Stimulated activated CD8-positive, alpha-beta memory T cell treated with anti-CD3 and anti-CD28 coated beads, Interleukin-2, amount 100 ng/mL, for 48 hours (primary cell): Measurements from ENCODE around the gene C1QTNF1.
"Not testable (repeated sequence)": the region's sequence is repeated elsewhere in the genome, so short reads cannot be mapped to it uniquely, and the experiment has no call there.

Source experiments
- DNase-seq, 2 donors: peaks; one replicate each; pipeline ENCODE4 v3.0.0-alpha.2; 2020; ENCODE audit warnings: low read depth in 2 of 2

C1QTNF1 gene

GRCh38 chr17:79023180-79023705 lies 726 bp upstream of the C1QTNF1 start:
- DNase-seq = no peak

DNA sequence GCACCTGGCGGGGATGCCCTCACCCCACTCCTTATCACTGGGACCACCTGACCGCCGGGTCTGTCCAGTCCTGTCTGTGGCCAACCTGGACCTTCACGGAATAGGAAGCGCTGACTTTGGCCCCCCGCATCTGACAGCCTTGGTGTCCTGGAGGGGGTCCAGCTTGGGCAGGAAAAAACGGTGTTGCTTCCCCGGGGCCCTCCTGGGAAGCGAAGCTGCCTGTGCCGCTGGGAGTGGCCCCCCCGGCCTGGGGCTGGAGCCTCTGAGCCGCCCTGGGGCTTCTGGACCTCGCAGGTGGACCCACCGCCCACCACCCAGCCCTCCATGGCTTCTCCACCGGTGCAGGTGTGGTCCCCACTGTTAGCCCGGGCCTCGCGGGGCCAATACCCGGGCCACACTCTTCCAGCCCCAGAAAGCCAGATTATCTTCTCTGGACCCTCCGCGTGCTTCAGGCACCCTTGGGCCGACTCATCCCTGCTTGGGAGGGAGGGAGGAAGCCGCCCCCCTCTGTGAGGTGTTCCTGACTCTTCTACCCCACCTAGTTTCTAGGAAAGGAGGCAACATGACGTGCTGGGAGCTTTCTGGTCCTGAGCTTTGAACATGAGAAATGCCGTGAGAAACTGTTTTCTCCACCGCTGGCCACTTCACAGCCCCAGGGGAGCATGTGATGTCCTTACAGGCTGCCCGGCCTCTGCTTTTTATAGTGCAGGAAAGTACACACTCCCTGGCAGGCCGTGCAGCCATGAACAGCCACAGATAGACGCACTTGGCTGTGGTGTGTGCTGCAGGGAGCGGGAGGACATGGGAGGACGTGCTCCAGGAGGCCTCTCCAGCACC lies 1.1 kb downstream of the C1QTNF1 start:
- DNase-seq = no peak

GRCh38 chr17:79026376-79027273 lies 2.7 kb downstream of the C1QTNF1 start:
- DNase-seq = no peak

GRCh38 chr17:79027274-79027924 lies 3.4 kb downstream of the C1QTNF1 start:
- no peak for DNase-seq

- no peak for DNase-seq
These were observed 4.0 kb downstream of the C1QTNF1 start for GRCh38 chr17:79027925-79028491.

GRCh38 chr17:79028496-79029326 lies 4.7 kb downstream of the C1QTNF1 start:
- no peak for DNase-seq

DNA sequence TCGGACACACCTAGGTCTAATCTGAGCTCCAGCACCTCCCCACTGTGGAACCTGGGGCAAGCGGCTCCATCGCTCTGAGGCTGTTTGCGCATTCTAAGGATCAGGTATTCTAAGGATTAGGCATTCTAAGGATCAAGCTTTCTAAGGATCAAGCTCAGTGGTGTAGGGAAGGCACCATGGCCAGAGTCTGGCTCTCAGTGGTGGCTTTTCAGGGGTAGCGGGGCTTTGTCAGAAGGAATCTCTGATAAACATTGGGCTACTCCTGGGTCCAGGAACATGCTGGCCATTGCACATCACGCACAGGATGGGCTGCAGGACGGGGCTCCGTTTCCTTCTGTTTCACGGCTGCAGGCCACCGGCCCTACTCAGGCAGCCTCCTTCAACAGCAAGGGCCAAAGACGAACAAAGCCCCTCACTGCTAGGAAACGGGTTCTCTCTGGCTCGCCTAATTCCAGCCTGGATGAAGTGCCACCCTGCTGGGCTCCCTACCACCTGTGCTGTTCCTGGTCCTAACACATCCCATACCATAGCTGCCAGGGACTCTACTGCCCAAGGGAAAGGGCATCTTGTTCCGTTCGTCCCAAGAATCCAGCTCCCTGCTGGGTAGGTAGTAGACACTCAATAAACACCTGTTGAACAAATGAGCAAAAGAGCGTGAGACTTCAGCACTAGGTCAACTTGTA lies 5.5 kb downstream of the C1QTNF1 start:
- no peak for DNase-seq

DNA sequence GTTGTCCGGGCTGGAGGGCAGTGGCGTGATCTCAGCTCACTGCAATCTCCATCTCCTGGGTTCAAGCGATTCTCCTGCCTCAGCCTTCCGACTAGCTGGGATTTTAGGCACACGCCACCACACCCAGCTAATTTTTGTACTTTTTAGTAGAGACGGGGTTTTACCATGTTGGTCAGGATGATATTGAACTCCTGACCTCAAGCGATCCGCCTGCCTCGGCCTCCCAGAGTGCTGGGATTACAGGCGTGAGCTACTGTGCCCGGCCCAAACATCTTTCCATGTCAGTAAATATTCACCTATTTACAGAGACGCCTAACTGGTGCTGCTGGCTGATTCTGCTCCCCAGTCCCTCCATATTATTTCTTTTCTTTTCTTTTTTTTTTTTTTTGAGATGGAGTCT lies 6.7 kb downstream of the C1QTNF1 start:
- DNase-seq = not testable (repeated sequence)

DNA sequence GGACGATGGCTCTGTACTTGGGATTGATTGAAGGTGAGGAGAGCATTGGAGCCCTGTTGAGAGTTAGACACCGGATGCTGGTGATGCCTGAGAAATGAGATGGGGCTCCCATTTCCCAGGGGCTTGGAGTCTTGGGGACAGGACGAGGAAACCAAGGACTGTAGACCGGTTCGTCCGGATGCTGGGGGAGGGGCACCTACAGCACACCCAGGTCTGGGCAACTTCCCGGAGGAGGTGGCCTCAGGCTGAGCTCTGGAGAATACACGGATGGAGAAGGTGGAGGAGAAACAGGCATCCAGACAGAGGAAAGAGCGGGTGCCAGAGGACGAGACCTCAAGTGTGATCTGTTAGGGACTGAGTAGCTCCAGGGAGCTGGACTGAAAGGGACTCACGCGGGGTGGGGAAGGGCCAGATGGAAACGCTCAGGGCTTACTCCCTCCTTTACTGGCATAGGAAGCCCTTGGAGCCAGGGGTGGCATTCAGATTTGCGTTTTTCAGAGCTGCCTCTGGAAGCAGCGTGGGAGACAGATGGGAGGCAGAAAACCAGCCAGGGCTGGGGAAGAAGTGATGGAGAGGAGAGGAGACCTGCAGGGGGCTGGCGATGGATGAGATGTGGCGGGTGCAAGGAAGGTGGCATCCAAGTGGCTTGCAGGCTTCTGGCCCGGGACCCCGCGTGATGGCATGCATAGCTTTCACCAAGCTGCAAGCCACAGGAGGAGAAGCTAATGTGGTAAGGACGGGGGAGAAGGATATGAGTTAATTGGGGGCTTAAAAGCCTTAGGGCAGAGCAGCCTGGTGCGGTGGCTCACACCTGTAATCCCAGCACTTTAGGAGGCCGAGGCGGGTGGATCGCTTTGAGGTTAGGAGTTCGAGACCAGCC lies 8.3 kb downstream of the C1QTNF1 start:
- no peak for DNase-seq

DNA sequence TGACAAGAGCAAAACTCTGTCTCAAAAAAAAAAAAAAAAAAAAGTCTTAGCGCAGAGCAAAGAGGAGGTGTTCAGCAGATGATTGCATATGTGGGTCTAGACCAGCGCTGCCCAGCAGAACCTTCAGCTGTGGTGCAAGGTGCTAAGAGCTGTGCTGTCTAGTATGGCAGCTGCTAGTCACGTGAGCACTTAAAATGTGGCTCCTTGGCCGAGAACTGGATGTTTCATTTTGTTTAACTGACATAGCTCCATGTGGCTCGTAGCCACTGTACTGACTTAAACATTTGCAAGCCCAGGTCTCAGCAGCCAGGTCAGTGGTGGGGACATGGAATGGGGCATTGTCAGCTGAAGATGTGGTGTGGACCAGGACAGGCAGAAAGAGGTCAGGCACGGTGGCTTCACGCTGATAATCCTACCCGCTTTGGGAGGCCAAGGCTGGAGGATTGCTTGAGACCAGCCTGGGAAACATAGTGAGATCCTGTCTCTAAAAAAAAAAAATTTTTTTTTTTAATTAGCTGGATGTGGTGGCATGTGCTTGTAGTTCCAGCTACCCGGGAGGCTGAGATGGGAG lies 9.2 kb downstream of the C1QTNF1 start:
- DNase-seq = no peak

- no peak for DNase-seq
These were observed 10.0 kb downstream of the C1QTNF1 start for GRCh38 chr17:79033741-79034501.

DNA sequence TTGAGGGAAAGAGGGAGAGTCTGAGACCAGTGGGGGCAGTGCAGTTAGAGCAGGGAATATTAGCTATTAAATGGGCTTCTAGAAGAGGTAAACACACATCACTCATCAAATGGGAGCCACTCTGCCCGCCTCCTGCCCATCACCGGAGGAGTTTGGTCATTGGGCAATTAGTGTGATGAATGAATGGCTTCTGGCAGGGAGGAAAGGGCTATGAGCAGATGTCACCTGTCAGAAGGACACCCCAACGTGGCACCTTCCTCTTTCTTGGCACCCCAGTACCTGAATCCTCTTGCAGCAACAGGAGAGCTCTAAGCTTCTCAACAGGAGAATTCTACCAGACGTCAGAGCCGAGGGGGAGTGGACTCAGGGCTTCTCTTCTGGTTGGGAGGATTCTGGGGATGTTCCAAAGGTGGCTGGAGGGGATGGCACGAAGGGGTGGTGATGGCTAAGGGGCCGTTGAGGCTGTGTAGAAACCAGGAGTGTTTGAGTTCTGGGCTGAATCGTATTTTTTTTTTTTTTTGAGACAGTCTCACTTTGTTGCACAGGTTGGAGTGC lies 11.0 kb downstream of the C1QTNF1 start:
- DNase-seq = no peak

- DNase-seq = no peak
These were observed 11.7 kb downstream of the C1QTNF1 start for GRCh38 chr17:79035686-79036085.

DNA sequence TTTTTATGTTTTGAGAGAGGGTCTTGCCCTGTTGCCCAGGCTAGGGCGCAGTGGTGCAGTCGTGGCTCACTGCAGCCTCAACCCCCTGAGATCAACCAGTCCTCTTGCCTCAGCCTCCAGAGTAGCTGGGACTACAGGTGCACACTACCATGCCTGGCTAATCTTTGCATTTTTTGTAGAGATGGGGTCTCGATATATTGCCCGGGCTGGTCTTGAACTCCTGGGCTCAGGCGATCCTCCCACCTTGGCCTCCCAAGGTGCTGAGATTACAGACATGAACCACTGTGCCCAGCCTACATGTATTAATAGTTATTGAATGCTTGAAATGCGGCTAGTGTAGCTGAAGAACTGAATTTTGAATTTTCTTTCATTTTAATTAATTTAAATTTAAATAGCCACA lies 12.2 kb downstream of the C1QTNF1 start:
- DNase-seq = no peak

- DNase-seq = no peak
These were observed 12.6 kb downstream of the C1QTNF1 start for GRCh38 chr17:79036596-79036995.

DNA sequence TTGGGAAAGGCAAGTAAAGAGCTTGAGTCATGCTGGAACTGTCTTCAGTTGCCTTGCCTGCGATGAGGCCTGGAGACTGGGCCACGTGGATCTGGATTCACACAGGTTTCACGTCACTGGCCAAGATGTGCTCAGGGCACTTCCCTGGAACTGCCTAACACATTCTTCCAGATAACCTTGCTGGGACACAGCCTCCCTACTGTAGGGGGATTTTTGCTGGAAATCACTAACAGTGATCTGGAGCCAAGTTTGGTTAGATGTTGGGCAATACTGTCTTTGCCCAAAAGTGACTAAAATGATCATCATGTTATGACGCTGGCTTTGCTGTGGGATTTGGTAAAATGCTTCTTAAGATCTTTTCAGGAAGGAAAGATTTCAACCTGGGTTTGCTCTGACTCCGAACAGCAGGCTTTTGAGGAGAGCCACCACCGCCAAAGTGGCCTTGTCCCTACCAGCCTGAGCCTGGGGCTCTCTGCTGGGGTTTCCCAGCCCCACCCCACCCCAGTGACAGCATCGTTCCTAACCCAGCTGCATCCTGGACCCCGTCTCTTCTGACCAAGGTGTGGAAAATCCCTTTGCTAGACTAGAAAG lies 14.7 kb downstream of the C1QTNF1 start:
- DNase-seq = no peak

- no peak for DNase-seq
These were observed 15.2 kb downstream of the C1QTNF1 start for GRCh38 chr17:79039171-79039570.
